ENCODE results near the gene CENPK. TPM values are rescaled to one million over a fixed set of nuclear protein-coding genes. Genes with fewer than 3 reads are reported as not detected.
"Not testable (repeated sequence)": the region's sequence is repeated elsewhere in the genome, so short reads cannot be mapped to it uniquely, and the experiment has no call there.

CENPK gene
- total and polyA plus RNA-seq, 2 donors (not counting 1 experiment from before 2014, with no cell fraction given), result 2.6 to 18.4 TPM

DNA sequence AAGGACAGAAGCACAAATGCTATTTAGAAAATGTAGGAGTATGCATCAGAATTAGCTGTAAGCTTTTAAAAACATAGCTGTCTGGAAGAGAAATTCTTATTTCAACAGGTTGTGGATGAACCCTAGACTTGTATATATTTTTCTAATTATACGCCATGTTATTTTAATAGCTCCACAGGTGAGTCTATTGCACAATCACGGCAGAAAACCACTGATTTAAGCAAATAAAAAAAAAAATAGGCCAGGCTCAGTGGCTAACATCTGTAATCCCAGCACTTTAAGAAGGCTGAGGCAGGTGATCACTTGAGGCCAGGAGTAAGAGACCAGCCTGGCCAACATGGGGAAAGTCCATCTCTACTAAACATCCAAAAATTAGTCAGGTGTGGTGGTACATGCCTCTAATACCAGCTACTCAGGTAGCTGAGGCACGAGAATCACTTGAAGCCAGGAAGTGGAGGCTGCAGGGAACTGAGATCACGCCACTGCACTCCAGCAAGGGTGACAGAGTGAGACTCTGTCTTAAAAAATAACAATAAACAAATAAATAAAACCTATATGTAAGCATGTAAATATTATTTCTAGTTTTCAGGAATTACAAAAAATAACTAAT is 49.4 kb upstream of the CENPK start:
- TF ChIP-seq, protein P1, sequence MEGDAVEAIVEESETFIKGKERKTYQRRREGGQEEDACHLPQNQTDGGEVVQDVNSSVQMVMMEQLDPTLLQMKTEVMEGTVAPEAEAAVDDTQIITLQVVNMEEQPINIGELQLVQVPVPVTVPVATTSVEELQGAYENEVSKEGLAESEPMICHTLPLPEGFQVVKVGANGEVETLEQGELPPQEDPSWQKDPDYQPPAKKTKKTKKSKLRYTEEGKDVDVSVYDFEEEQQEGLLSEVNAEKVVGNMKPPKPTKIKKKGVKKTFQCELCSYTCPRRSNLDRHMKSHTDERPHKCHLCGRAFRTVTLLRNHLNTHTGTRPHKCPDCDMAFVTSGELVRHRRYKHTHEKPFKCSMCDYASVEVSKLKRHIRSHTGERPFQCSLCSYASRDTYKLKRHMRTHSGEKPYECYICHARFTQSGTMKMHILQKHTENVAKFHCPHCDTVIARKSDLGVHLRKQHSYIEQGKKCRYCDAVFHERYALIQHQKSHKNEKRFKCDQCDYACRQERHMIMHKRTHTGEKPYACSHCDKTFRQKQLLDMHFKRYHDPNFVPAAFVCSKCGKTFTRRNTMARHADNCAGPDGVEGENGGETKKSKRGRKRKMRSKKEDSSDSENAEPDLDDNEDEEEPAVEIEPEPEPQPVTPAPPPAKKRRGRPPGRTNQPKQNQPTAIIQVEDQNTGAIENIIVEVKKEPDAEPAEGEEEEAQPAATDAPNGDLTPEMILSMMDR (IDR thresholded peaks at IDR 0.05), result no peak
- TF ChIP-seq EZH2 (IDR thresholded peaks at IDR 0.05; ENCODE audit: borderline replicate concordance, insufficient read depth, low read depth, low read length, poor library complexity, severe bottlenecking), result no peak
- no peak overlapping the region for H3K9ac ChIP-seq (ENCODE audit: low read length)
- no peaks in the 10 kb centered on the region for H3K27me3 ChIP-seq (replicated peaks in 1 of 4; ENCODE audit: control extremely low read depth in 1 of 4, control insufficient read depth in 3 of 4, insufficient read depth in 4 of 4, low read length in 3 of 4)
- POLR2A ChIA-PET, result no interaction called here
- no peak for DNase-seq
- Mint-ChIP-seq H3K4me3 (no peak overlapping the region), H3K27me3 (no peaks in the 10 kb centered on the region), H3K4me1 (no peaks in the 10 kb centered on the region), H3K9me3 (ENCODE audit: insufficient read depth) (no peaks in the 10 kb centered on the region), H3K27ac (no peak overlapping the region)
- intact Hi-C loops (cut with micrococcal nuclease), result no loop called here
- H3K27ac ChIP-seq (ENCODE audit: low read length in 2 of 2), result no peak overlapping the region
- CTCF ChIA-PET, result no interaction called here
- H3K36me3 ChIP-seq (replicated peaks in 1 of 2; ENCODE audit: control extremely low read depth in 1 of 2, control insufficient read depth in 1 of 2, extremely low read depth in 1 of 2, insufficient read depth in 2 of 2, low read length in 1 of 2), result peaks cover 13 to 74% of the 10 kb centered on the region in 2 experiments
- H3K4me2 ChIP-seq (replicated peaks; ENCODE audit: low read depth, low read length, poor library complexity, severe bottlenecking), result no peak overlapping the region
- H3K4me1 ChIP-seq (ENCODE audit: control insufficient read depth in 2 of 2, insufficient read depth in 2 of 2, low read length in 2 of 2), result no peaks in the 10 kb centered on the region
- H3K9me3 ChIP-seq (ENCODE audit: control extremely low read depth in 1 of 3, control insufficient read depth in 2 of 3, insufficient read depth in 1 of 3, low read length in 2 of 3), result no peaks in the 10 kb centered on the region
- WGBS (ENCODE audit: insufficient coverage), result 100% methylated on average over 1 of the region's 4 CpGs
- H3K79me2 ChIP-seq (ENCODE audit: control insufficient read depth, insufficient read depth, low read length), result peaks cover 18% of the 10 kb centered on the region
- no peak overlapping the region for H3K4me3 ChIP-seq (ENCODE audit: control extremely low read depth in 1 of 5, extremely low read depth in 1 of 5, insufficient read depth in 1 of 5, low read depth in 2 of 5, low read length in 4 of 5)
- ATAC-seq (ENCODE audit: low read depth), result no peak
- no peak overlapping the region for H2AFZ ChIP-seq (ENCODE audit: insufficient read depth, low read depth, low read length, poor library complexity, severe bottlenecking)
- no peaks in the 10 kb centered on the region for H4K20me1 ChIP-seq (ENCODE audit: control insufficient read depth, insufficient read depth, low read length, poor library complexity, severe bottlenecking)

- no peaks in the 10 kb centered on the region for H3K9me3 Mint-ChIP-seq (ENCODE audit: insufficient read depth)
- no peaks in the 10 kb centered on the region for H3K27me3 ChIP-seq (replicated peaks in 1 of 4; ENCODE audit: control extremely low read depth in 1 of 4, control insufficient read depth in 3 of 4, insufficient read depth in 4 of 4, low read length in 3 of 4)
- H3K4me1 ChIP-seq (ENCODE audit: control insufficient read depth in 2 of 2, insufficient read depth in 2 of 2, low read length in 2 of 2), result no peaks in the 10 kb centered on the region
- WGBS (ENCODE audit: insufficient coverage), result 100% methylated on average over 1 of the region's 3 CpGs
- ATAC-seq (ENCODE audit: low read depth), result no peak
- ChIA-PET POLR2A (no interaction called here), CTCF (no interaction called here)
- no peaks in the 10 kb centered on the region for H4K20me1 ChIP-seq (ENCODE audit: control insufficient read depth, insufficient read depth, low read length, poor library complexity, severe bottlenecking)
- no peaks in the 10 kb centered on the region for H3K4me1 Mint-ChIP-seq
- TF ChIP-seq EZH2 (IDR thresholded peaks at IDR 0.05; ENCODE audit: borderline replicate concordance, insufficient read depth, low read depth, low read length, poor library complexity, severe bottlenecking), result no peak
- intact Hi-C loops (cut with micrococcal nuclease), result no loop called here
- no peak overlapping the region for H3K4me3 ChIP-seq (ENCODE audit: control extremely low read depth in 1 of 5, extremely low read depth in 1 of 5, insufficient read depth in 1 of 5, low read depth in 2 of 5, low read length in 4 of 5)
- H3K27ac Mint-ChIP-seq, result no peak overlapping the region
- no peak overlapping the region for H3K27ac ChIP-seq (ENCODE audit: low read length in 2 of 2)
- DNase-seq, result no peak
- no peaks in the 10 kb centered on the region for H3K9me3 ChIP-seq (ENCODE audit: control extremely low read depth in 1 of 3, control insufficient read depth in 2 of 3, insufficient read depth in 1 of 3, low read length in 2 of 3)
- peaks cover 9 to 78% of the 10 kb centered on the region in 2 experiments for H3K36me3 ChIP-seq (replicated peaks in 1 of 2; ENCODE audit: control extremely low read depth in 1 of 2, control insufficient read depth in 1 of 2, extremely low read depth in 1 of 2, insufficient read depth in 2 of 2, low read length in 1 of 2)
- no peaks in the 10 kb centered on the region for H3K27me3 Mint-ChIP-seq
- no peak overlapping the region for H3K4me2 ChIP-seq (replicated peaks; ENCODE audit: low read depth, low read length, poor library complexity, severe bottlenecking)
- H3K79me2 ChIP-seq (ENCODE audit: control insufficient read depth, insufficient read depth, low read length), result peaks cover 16% of the 10 kb centered on the region
- no peak overlapping the region for H3K4me3 Mint-ChIP-seq
- no peak overlapping the region for H3K9ac ChIP-seq (ENCODE audit: low read length)
- H2AFZ ChIP-seq (ENCODE audit: insufficient read depth, low read depth, low read length, poor library complexity, severe bottlenecking), result no peak overlapping the region
Observed at GRCh38 chr5:65611524-65611923, 48.6 kb upstream of the CENPK start.

- H3K4me2 ChIP-seq (replicated peaks; ENCODE audit: low read depth, low read length, poor library complexity, severe bottlenecking); ATAC-seq (ENCODE audit: low read depth); POLR2A ChIA-PET; H3K4me1 Mint-ChIP-seq; H3K27me3 ChIP-seq (replicated peaks in 1 of 4; ENCODE audit: control extremely low read depth in 1 of 4, control insufficient read depth in 3 of 4, insufficient read depth in 4 of 4, low read length in 3 of 4); H3K9me3 ChIP-seq (ENCODE audit: control extremely low read depth in 1 of 3, control insufficient read depth in 2 of 3, insufficient read depth in 1 of 3, low read length in 2 of 3); H3K27ac Mint-ChIP-seq; H3K4me3 Mint-ChIP-seq; H2AFZ ChIP-seq (ENCODE audit: insufficient read depth, low read depth, low read length, poor library complexity, severe bottlenecking); H3K27ac ChIP-seq (ENCODE audit: low read length in 2 of 2); intact Hi-C loops (cut with micrococcal nuclease); H3K4me3 ChIP-seq (ENCODE audit: control extremely low read depth in 1 of 5, extremely low read depth in 1 of 5, insufficient read depth in 1 of 5, low read depth in 2 of 5, low read length in 4 of 5); H3K27me3 Mint-ChIP-seq; DNase-seq; H3K9me3 Mint-ChIP-seq (ENCODE audit: insufficient read depth); H3K4me1 ChIP-seq (ENCODE audit: control insufficient read depth in 2 of 2, insufficient read depth in 2 of 2, low read length in 2 of 2); CTCF ChIA-PET; H3K79me2 ChIP-seq (ENCODE audit: control insufficient read depth, insufficient read depth, low read length); H3K9ac ChIP-seq (ENCODE audit: low read length); H4K20me1 ChIP-seq (ENCODE audit: control insufficient read depth, insufficient read depth, low read length, poor library complexity, severe bottlenecking): not testable (repeated sequence)
- 100% methylated on average over 1 of the region's 1 CpG for WGBS (ENCODE audit: insufficient coverage)
- peaks cover 0 to 71% of the 10 kb centered on the region in 2 experiments for H3K36me3 ChIP-seq (replicated peaks in 1 of 2; ENCODE audit: control extremely low read depth in 1 of 2, control insufficient read depth in 1 of 2, extremely low read depth in 1 of 2, insufficient read depth in 2 of 2, low read length in 1 of 2)
Observed at GRCh38 chr5:65601761-65602160, 38.8 kb upstream of the CENPK start.
